H1 (cell line): ENCODE measurements around the gene ZBTB16. TPM values are rescaled to one million over a fixed set of nuclear protein-coding genes. Genes with fewer than 3 reads are reported as not detected.

Experiments used
- BRCA1 ChIP-seq: IDR thresholded peaks from 2 replicates; pipeline ENCODE4 v1.6.1; 2012; ENCODE audit warnings: low read depth, low read length, improper control_type of control experiment
- POLR2A ChIP-seq, 2 experiments: IDR thresholded peaks; 1 replicate in 1 of 2; 2 replicates in 1 of 2; pipeline ENCODE4 v1.6.1; 2011; ENCODE audit warnings: low read depth in 2 of 2, low read length in 2 of 2, mild to moderate bottlenecking in 2 of 2; ENCODE audit errors: control extremely low read depth in 1 of 2
- POLR2AphosphoS5 ChIP-seq: IDR thresholded peaks from 2 replicates; pipeline ENCODE4 v1.6.1; 2011; ENCODE audit warnings: low read depth, low read length
- RNF2 ChIP-seq: fragments of 200-900, 300-1000 bp; sonication (generic); IDR thresholded peaks from 2 replicates; pipeline ENCODE4 v1.7.1; 2016; ENCODE audit warnings: borderline replicate concordance, low read depth, mild to moderate bottlenecking, antibody characterized with exemption, low read length; ENCODE audit not compliant: poor library complexity, severe bottlenecking; ENCODE audit errors: missing control alignments
- polyA plus RNA-seq, 7 experiments: library from polyadenylated mRNA; depleted of rRNA in 3 of 7; stranded (reverse) in 5 of 7; unstranded in 2 of 7; fragments of >200 nt in 5 of 7; fragments of 200-250 nt in 2 of 7; gene quantifications; 1 replicate in 5 of 7; 2 replicates in 1 of 7; 4 replicates in 1 of 7; pipeline versions ENCODE4 v1.2.1 to v1.2.3, GENCODE V29; 2011 to 2013; ENCODE audit warnings: missing spikeins in 2 of 7, mixed read lengths in 2 of 7
- total RNA-seq: library from RNA; stranded (reverse); fragmentation: NEBNext Ultra II Directional; extraction: Animal tissue kit (Norgen Biotek cat#: 25700); gene quantifications from 2 replicates; pipeline ENCODE4 v1.2.1, GENCODE V29; 2021
- TF ChIP-seq, protein P1 (sequence below): IDR thresholded peaks from 2 replicates; pipeline ENCODE4 v1.6.1; 2012; ENCODE audit warnings: inconsistent platforms

The ZBTB16 gene
- total and polyA plus RNA-seq, 2 of the 8 experiments (the other 6 are each of a cell fraction or from before 2014, with no cell fraction given) = 0.12 to 0.61 TPM

DNA sequence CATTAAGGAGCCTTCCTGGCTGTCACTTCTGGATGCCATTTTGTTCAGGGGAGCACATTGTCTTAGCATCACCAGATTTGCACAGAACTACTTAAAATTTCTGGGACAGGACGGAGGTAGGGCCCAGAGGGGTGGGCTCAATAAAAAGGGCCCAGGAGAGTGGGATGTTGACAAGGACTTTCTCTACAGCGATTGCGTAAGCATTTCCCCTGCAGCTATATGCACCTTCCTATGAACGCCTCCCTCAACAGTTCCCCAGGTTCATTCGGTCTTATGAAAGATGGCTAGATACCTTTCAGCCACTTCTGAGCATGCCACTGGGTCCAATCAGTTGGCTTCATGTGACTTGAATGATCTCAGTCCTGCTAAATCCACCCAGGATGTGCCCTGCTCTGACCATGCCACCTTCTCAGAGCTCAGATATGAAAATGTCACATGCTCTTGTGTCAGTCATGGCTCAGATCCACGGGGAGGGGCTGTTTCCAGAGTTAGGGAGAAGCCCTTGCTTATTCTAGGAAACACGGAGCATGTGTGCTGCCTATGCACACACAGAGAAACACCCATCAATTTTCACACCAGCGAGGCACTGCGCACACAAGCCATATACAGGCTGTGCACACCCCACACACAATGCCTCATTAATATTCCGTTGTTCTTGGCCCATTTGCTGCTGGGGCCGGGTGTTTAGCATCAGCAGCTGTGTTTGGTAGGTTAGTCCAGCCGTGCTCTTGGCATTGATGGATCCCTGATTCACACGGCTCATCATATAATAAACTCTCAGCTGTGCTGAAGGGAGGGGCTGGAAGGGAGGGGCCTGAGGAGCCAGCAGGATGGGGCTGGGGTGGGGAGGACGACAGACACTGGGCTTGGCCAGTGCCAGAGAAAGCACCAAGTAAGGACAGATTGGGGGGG, 184.2 kb downstream of the ZBTB16 start (continued):
- TF ChIP-seq BRCA1 = no peak
- TF ChIP-seq POLR2A (IDR thresholded peaks at IDR 0.05; ENCODE audit: control extremely low read depth in 1 of 2, low read depth in 2 of 2, low read length in 2 of 2) = no peak
- no peak for TF ChIP-seq RNF2
- TF ChIP-seq, protein P1, sequence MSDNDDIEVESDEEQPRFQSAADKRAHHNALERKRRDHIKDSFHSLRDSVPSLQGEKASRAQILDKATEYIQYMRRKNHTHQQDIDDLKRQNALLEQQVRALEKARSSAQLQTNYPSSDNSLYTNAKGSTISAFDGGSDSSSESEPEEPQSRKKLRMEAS = no peak
- TF ChIP-seq POLR2AphosphoS5 = no peak
